K562 (cell line): ENCODE results near the gene TSR3. TPM values are rescaled to one million over a fixed set of nuclear protein-coding genes. Genes with fewer than 3 reads are reported as not detected.

ENCODE experiments used
- ATF3 ChIP-seq, 2 experiments: fragments of 450-650 bp in 1 of 2; sonication (generic) in 1 of 2; formaldehyde crosslinking in 1 of 2; IDR thresholded peaks in 1 of 2; conservative IDR thresholded peaks in 1 of 2; 2 replicates each; pipeline versions ENCODE4 v1.6.1 to v1.8.1; 2016 to 2023; ENCODE audit warnings: mild to moderate bottlenecking in 2 of 2, moderate library complexity in 2 of 2, inconsistent platforms in 1 of 2, missing genetic modification reagents in 1 of 2
- GTF3C2 ChIP-seq: IDR thresholded peaks from 3 replicates; pipeline ENCODE4 v1.6.1; 2011; ENCODE audit warnings: borderline replicate concordance, mild to moderate bottlenecking, moderate library complexity; ENCODE audit not compliant: insufficient read length; ENCODE audit errors: extremely low read depth
- ZNF24 ChIP-seq: fragments of 450-650 bp; IDR thresholded peaks from 2 replicates; pipeline ENCODE4 v1.6.1; 2016
- polyA plus RNA-seq, 8 experiments: library from polyadenylated mRNA; depleted of rRNA in 4 of 8; stranded (reverse) in 5 of 8; unstranded in 3 of 8; fragments of >200 nt; fragmentation: Nextera tagmentation in 2 of 8; fragmentation: Illumina TruSeq in 1 of 8; extraction: Ambion mirVana in 2 of 8; extraction: Trizol in 1 of 8; gene quantifications; 2 replicates each; pipeline versions ENCODE4 v1.2.1 to v1.2.3, GENCODE V29; 2011 to 2014; ENCODE audit warnings: inconsistent platforms in 1 of 8, missing spikeins in 1 of 8
- total RNA-seq, 7 experiments: library from RNA; depleted of rRNA in 6 of 7; stranded (reverse); fragments of >200 nt in 6 of 7; fragmentation: Illumina TruSeq in 2 of 7; extraction: Trizol in 2 of 7; gene quantifications; 2 replicates each; pipeline versions ENCODE4 v1.2.1 to v1.2.3, GENCODE V29; 2011 to 2021; ENCODE audit warnings: low replicate concordance in 1 of 7

TSR3 gene
- total and polyA plus RNA-seq, 9 of the 15 experiments (the other 6 are each of a cell fraction or from before 2014, with no cell fraction given) = 1.5 to 74.8 (median 16.5) TPM

- TF ChIP-seq ATF3 (IDR thresholded peaks at IDR 0.05) (peak; percentile 48), ATF3 (CRISPR knock-in tag; conservative IDR thresholded peaks at IDR 0.05) (no peak), ZNF24 (no peak), GTF3C2 (no peak)
Observed at GRCh38 chr16:1357906-1358566, 6.4 kb upstream of the TSR3 start (continued).
